MM.1S (cell line): ENCODE measurements around the gene NSUN6.
"Not testable (repeated sequence)": the region's sequence is repeated elsewhere in the genome, so short reads cannot be mapped to it uniquely, and the experiment has no call there.

Experiments
- DNase-seq: peaks from one replicate; pipeline ENCODE4 v3.0.0-alpha.2; 2015
- H2AFZ ChIP-seq: fragments of 300-600 bp; sonication (generic); 2 replicates; pipeline ENCODE4 v1.6.0; 2016; ENCODE audit warnings: antibody characterized with exemption, low read length
- H3F3A ChIP-seq: fragments of 300-600 bp; sonication (generic); 2 replicates; pipeline ENCODE4 v1.6.1; 2016; ENCODE audit warnings: mild to moderate bottlenecking, antibody characterized with exemption, low read length, moderate library complexity, mixed read lengths; ENCODE audit not compliant: insufficient read depth
- H3K27ac ChIP-seq: fragments of 300-600 bp; sonication (generic); 2 replicates; pipeline ENCODE4 v1.5.1; 2016; ENCODE audit warnings: mild to moderate bottlenecking, low read length
- H3K27me3 ChIP-seq: fragments of 300-600 bp; sonication (generic); replicated peaks from 2 replicates; pipeline ENCODE4 v1.6.0; 2016; ENCODE audit warnings: low read length; ENCODE audit not compliant: insufficient read depth
- H3K36me3 ChIP-seq: fragments of 300-600 bp; sonication (generic); replicated peaks from 2 replicates; pipeline ENCODE4 v1.6.1; 2016; ENCODE audit warnings: mild to moderate bottlenecking, low read length, mixed read lengths; ENCODE audit not compliant: insufficient read depth
- H3K4me1 ChIP-seq: fragments of 300-600 bp; sonication (generic); 2 replicates; pipeline ENCODE4 v1.6.1; 2016; ENCODE audit warnings: low read length, mixed read lengths
- H3K4me2 ChIP-seq: fragments of 300-600 bp; sonication (generic); 2 replicates; pipeline ENCODE4 v1.6.0; 2016; ENCODE audit warnings: low read depth, low read length
- H3K4me3 ChIP-seq: fragments of 300-600 bp; sonication (generic); 2 replicates; pipeline ENCODE4 v1.5.1; 2016; ENCODE audit warnings: low read length, mixed read lengths
- H3K79me2 ChIP-seq: fragments of 300-600 bp; sonication (generic); 2 replicates; pipeline ENCODE4 v1.6.1; 2016; ENCODE audit warnings: mixed run types, low read length, mixed read lengths
- H3K9ac ChIP-seq: fragments of 300-600 bp; sonication (generic); 2 replicates; pipeline ENCODE4 v1.6.1; 2016; ENCODE audit warnings: low read length, mixed read lengths
- H3K9me2 ChIP-seq: fragments of 300-600 bp; sonication (generic); replicated peaks from 2 replicates; pipeline ENCODE4 v1.6.1; 2016; ENCODE audit warnings: mild to moderate bottlenecking, low read length, mixed read lengths; ENCODE audit not compliant: insufficient read depth
- H3K9me3 ChIP-seq: fragments of 300-600 bp; sonication (generic); replicated peaks from 2 replicates; pipeline ENCODE4 v1.6.1; 2016; ENCODE audit warnings: mild to moderate bottlenecking, low read length, mixed read lengths; ENCODE audit not compliant: insufficient read depth
- H4K20me1 ChIP-seq: fragments of 300-600 bp; sonication (generic); 2 replicates; pipeline ENCODE4 v1.6.1; 2016; ENCODE audit warnings: mild to moderate bottlenecking, low read length, moderate library complexity, mixed read lengths; ENCODE audit not compliant: insufficient read depth
- EZH2 ChIP-seq: fragments of 300-600 bp; sonication (generic); optimal IDR thresholded peaks from 2 replicates; pipeline ENCODE3; 2017; ENCODE audit warnings: low read depth, mild to moderate bottlenecking, antibody characterized with exemption, low read length, mixed read lengths
- EZH2phosphoT487 ChIP-seq: fragments of 300-600 bp; sonication (generic); IDR thresholded peaks from 2 replicates; pipeline ENCODE4 v1.6.1; 2018; ENCODE audit warnings: antibody characterized with exemption, low read length
- TF ChIP-seq, protein P1 (sequence below): fragments of 300-600 bp; sonication (generic); IDR thresholded peaks from 2 replicates; pipeline ENCODE4 v1.5.1; 2016; ENCODE audit warnings: antibody characterized with exemption, low read length, mixed read lengths

NSUN6 gene

DNA sequence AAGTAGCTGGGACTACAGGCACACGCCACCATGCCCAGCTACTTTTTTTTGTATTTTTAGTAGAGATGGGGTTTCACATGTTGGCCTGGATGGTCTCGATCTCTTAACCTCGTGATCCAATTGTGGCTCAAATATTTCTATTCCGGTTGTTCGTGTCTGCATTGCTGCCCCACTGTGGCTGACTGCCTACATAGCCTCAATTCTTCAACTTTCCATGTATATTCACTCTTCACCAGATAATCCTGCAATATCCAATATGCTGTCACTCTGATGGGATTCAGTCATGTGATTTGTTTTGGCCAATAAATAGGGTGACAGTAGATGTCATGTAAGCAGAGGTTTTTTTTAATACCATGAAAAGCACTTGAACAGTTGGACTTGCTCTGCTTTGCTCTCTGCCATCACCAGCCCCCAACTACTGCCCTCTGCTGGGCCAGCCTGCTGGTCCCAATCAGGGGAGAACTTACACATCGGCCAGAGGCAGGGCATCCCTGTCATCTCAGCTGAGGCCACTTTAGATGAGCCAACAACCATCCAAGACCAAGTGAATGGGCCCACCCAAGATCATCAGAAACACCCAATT is 56.7 kb downstream of the NSUN6 start:
- no peak overlapping the region for H3K9ac ChIP-seq
- no peak for TF ChIP-seq EZH2
- TF ChIP-seq, protein P1, sequence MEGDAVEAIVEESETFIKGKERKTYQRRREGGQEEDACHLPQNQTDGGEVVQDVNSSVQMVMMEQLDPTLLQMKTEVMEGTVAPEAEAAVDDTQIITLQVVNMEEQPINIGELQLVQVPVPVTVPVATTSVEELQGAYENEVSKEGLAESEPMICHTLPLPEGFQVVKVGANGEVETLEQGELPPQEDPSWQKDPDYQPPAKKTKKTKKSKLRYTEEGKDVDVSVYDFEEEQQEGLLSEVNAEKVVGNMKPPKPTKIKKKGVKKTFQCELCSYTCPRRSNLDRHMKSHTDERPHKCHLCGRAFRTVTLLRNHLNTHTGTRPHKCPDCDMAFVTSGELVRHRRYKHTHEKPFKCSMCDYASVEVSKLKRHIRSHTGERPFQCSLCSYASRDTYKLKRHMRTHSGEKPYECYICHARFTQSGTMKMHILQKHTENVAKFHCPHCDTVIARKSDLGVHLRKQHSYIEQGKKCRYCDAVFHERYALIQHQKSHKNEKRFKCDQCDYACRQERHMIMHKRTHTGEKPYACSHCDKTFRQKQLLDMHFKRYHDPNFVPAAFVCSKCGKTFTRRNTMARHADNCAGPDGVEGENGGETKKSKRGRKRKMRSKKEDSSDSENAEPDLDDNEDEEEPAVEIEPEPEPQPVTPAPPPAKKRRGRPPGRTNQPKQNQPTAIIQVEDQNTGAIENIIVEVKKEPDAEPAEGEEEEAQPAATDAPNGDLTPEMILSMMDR = peak; percentile 37
- TF ChIP-seq EZH2phosphoT487 = no peak
- H3K9me2 ChIP-seq = no peaks in the 10 kb centered on the region
- no peaks in the 10 kb centered on the region for H4K20me1 ChIP-seq
- no peak overlapping the region for H3K4me3 ChIP-seq
- no peaks in the 10 kb centered on the region for H3F3A ChIP-seq
- H3K36me3 ChIP-seq = no peaks in the 10 kb centered on the region
- H3K27me3 ChIP-seq = no peaks in the 10 kb centered on the region
- H2AFZ ChIP-seq = no peak overlapping the region
- no peaks in the 10 kb centered on the region for H3K79me2 ChIP-seq
- DNase-seq = no peak
- no peak overlapping the region for H3K27ac ChIP-seq
- no peak overlapping the region for H3K4me2 ChIP-seq
- H3K9me3 ChIP-seq = no peaks in the 10 kb centered on the region
- no peaks in the 10 kb centered on the region for H3K4me1 ChIP-seq

DNA sequence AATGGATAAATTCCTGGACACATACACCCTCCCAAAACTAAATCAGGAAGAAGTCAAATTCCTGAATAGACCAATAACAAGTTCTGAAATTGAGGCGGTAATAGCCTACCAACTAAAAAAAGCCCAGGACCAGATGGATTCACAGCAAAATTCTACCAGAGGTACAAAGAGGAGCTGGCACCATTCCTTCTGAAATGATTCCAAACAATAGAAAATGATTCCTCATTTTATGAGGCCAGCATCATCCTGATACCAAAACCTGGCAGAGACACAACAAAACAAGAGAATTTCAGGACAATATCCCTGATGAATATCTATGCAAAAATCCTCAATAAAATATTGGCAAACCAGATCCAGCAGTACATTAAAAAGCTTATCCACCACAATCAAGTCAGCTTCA is 60.2 kb downstream of the NSUN6 start:
- H3K9ac ChIP-seq, H3K9me3 ChIP-seq, H2AFZ ChIP-seq, H3K9me2 ChIP-seq, H3K4me1 ChIP-seq, H3K27me3 ChIP-seq, H4K20me1 ChIP-seq, H3K4me2 ChIP-seq, DNase-seq, H3F3A ChIP-seq, H3K4me3 ChIP-seq, H3K27ac ChIP-seq, H3K79me2 ChIP-seq, H3K36me3 ChIP-seq: not testable (repeated sequence)

DNA sequence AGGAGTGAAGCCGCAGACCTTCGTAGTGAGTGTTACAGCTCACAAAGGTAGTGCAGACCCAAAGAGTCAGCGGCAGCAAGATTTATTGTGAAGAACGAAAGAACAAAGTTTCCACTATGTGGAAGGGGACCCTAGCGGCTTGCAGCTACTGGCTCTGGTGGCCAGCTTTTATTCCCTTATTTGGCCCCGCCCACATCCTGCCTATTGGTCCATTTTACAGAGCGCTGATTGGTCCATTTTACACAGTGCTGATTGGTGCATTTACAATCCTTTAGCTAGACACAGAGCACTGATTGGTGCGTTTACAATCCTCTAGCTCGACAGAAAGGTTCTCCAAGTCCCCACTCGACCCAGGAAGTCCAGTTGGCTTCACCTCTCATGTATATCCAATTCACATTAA is 64.8 kb downstream of the NSUN6 start:
- not testable (repeated sequence) for H3K9me2 ChIP-seq, H3K9me3 ChIP-seq, H3K9ac ChIP-seq, H3K4me3 ChIP-seq, H3K79me2 ChIP-seq, H3F3A ChIP-seq, H3K27me3 ChIP-seq, H4K20me1 ChIP-seq, H3K36me3 ChIP-seq, DNase-seq, H3K4me1 ChIP-seq, H3K4me2 ChIP-seq, H2AFZ ChIP-seq, H3K27ac ChIP-seq

DNA sequence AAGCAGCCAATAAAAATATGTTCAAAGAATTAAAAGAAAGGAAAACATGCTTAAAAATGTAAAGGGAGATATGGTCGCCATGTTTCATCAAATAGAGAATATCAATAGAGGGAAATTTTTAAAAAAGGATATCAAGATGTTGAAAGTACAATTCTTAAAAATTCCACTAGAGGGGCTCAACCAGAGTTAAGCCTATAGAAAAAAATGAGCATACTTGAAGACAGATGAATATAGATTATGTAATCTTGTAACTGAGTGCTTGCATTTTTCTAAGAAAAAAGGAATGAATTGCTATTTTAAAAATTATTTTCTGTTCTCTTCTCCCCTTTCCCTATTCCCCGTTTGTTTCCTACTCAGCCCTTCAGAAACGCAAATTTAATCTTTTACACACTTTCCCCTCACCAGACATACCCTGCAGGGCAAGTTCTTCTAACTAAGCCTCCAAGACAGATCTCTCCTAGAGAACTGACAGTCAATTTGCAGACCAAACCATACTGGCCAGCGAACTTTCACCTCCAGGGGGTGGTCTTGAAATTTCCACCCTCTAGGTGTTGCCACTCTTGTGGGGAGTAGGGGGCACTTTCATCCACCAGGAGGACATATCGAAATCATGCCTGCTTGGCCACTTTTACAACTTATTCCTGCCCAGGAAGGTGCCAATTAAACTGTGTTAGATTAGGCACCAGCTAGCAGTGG is 67.7 kb downstream of the NSUN6 start:
- no peaks in the 10 kb centered on the region for H3K79me2 ChIP-seq
- H3K27me3 ChIP-seq = no peaks in the 10 kb centered on the region
- no peak overlapping the region for H3K4me3 ChIP-seq
- no peak overlapping the region for H3K27ac ChIP-seq
- no peak overlapping the region for H3K9ac ChIP-seq
- DNase-seq = no peak
- TF ChIP-seq, protein P1 = peak; percentile 25
- TF ChIP-seq EZH2 = no peak
- no peak for TF ChIP-seq EZH2phosphoT487
- H3K9me2 ChIP-seq = no peaks in the 10 kb centered on the region
- H3K36me3 ChIP-seq = no peaks in the 10 kb centered on the region
- H3F3A ChIP-seq = peaks cover under 1% of the 10 kb centered on the region
- H3K4me2 ChIP-seq = no peak overlapping the region
- H3K9me3 ChIP-seq = no peaks in the 10 kb centered on the region
- no peaks in the 10 kb centered on the region for H4K20me1 ChIP-seq
- H2AFZ ChIP-seq = no peak overlapping the region
- H3K4me1 ChIP-seq = peaks cover 10% of the 10 kb centered on the region
